ENCODE data around the gene SOD1. TPM values are rescaled to one million over a fixed set of nuclear protein-coding genes. Genes with fewer than 3 reads are reported as not detected.
"Not testable (repeated sequence)": the region's sequence is repeated elsewhere in the genome, so short reads cannot be mapped to it uniquely, and the experiment has no call there.

SOD1 gene
- total RNA-seq, 4 donors from 2014 or later = 219 to 337 (median 248) TPM

- H3K4me3 ChIP-seq = peak overlapping the region; percentile 77 to 88
- WGBS, 2 donors (ENCODE audit: low coverage in 1 of 2) = 0% methylated on average over 3 of the region's 12 CpGs
- TF ChIP-seq EP300 (IDR thresholded peaks at IDR 0.05) = no peak
- TF ChIP-seq POLR2AphosphoS5 (IDR thresholded peaks at IDR 0.05) = no peak
- no peak for TF ChIP-seq CTCF (IDR thresholded peaks at IDR 0.05)
- TF ChIP-seq POLR2A (IDR thresholded peaks at IDR 0.05) = no peak
- ATAC-seq = peak; percentile 49
- H3K9me3 ChIP-seq = no peaks in the 10 kb centered on the region
- peaks cover 0 to 27% of the 10 kb centered on the region in 2 donors for H3K36me3 ChIP-seq
- H3K4me1 ChIP-seq = peaks cover 0 to 56% (median 13%) of the 10 kb centered on the region in 3 donors
- peak overlapping the region; percentile 85 to 96 (median 94) for H3K27ac ChIP-seq
- no peaks in the 10 kb centered on the region for H3K27me3 ChIP-seq
Measured at GRCh38 chr21:31660259-31660565, 719 bp downstream of the SOD1 start.

DNA sequence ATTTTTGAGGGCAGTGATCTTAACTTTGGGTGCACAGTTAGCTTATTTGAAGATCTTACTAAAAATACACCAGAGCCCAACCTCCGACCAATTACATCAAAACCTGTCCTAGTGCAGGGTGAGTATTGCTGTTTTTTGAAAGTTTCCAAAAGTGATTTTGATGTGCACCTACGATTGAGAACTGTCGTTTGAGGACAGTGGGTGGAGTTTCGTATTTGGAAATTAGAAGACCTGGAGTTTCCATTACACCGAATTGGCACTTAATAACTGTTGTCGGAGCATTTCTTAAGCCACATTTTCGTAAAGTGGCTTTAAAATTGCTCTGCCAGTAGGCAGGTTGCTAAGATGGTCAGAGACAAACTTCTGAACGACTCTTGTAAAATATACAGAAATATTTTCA is 1.1 kb downstream of the SOD1 start:
- 9 to 15% methylated on average over 8 of the region's 8 CpGs for WGBS, 2 donors (ENCODE audit: low coverage in 1 of 2)
- peak overlapping the region; percentile 85 to 96 (median 94) for H3K27ac ChIP-seq

DNA sequence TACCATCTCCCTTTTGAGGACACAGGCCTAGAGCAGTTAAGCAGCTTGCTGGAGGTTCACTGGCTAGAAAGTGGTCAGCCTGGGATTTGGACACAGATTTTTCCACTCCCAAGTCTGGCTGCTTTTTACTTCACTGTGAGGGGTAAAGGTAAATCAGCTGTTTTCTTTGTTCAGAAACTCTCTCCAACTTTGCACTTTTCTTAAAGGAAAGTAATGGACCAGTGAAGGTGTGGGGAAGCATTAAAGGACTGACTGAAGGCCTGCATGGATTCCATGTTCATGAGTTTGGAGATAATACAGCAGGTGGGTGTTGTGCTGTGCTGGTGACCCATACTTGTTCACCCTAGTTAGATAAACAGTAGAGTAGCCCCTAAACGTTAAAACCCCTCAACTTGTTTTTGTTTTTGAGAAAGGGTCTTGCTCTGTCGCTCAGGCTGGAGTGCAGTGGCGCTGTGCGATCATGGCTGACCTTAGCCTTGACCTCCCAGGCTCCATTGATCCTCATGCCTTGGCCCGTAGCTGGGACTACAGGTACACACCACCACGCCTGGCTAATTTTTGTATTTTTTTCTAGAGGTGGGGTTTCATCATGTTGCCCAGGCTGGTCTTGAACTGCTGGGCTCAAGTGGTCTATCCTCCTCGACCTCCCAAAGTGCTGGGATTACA is 4.2 kb downstream of the SOD1 start:
- no peaks in the 10 kb centered on the region for H3K27me3 ChIP-seq
- no peak overlapping the region for H3K4me3 ChIP-seq
- TF ChIP-seq POLR2AphosphoS5 (IDR thresholded peaks at IDR 0.05) = no peak
- TF ChIP-seq CTCF (IDR thresholded peaks at IDR 0.05) = no peak
- TF ChIP-seq POLR2A (IDR thresholded peaks at IDR 0.05) = no peak
- TF ChIP-seq EP300 (IDR thresholded peaks at IDR 0.05) = no peak
- no peak for ATAC-seq
- no peaks in the 10 kb centered on the region for H3K9me3 ChIP-seq
- H3K4me1 ChIP-seq = peaks cover 0 to 70% (median 16%) of the 10 kb centered on the region in 3 donors
- no peak overlapping the region for H3K27ac ChIP-seq
- 87 to 90% methylated on average over 5 to 6 of the region's 7 CpGs for WGBS, 2 donors (ENCODE audit: low coverage in 1 of 2)
- H3K36me3 ChIP-seq = peaks cover 9 to 60% of the 10 kb centered on the region in 2 donors

More for the DNA sequence above, 1.1 kb downstream of the SOD1 start:
- TF ChIP-seq POLR2A (IDR thresholded peaks at IDR 0.05) = no peak
- no peak for TF ChIP-seq EP300 (IDR thresholded peaks at IDR 0.05)
- no peak for TF ChIP-seq POLR2AphosphoS5 (IDR thresholded peaks at IDR 0.05)
- no peak for TF ChIP-seq CTCF (IDR thresholded peaks at IDR 0.05)
- H3K36me3 ChIP-seq = peaks cover 0 to 30% of the 10 kb centered on the region in 2 donors
- no peaks in the 10 kb centered on the region for H3K9me3 ChIP-seq
- no peak for ATAC-seq
- no peaks in the 10 kb centered on the region for H3K27me3 ChIP-seq
- H3K4me1 ChIP-seq = peaks cover 0 to 60% (median 16%) of the 10 kb centered on the region in 3 donors
- peak overlapping the region; percentile 77 to 88 for H3K4me3 ChIP-seq

- no peak overlapping the region for H3K4me3 ChIP-seq
- peaks cover 9 to 76% of the 10 kb centered on the region in 2 donors for H3K36me3 ChIP-seq
- no peak for ATAC-seq
- H3K9me3 ChIP-seq = no peaks in the 10 kb centered on the region
- no peaks in the 10 kb centered on the region for H3K27me3 ChIP-seq
- no peak overlapping the region for H3K27ac ChIP-seq
- WGBS, 2 donors (ENCODE audit: low coverage in 1 of 2) = 48% methylated on average over 3 of the region's 8 CpGs; no CpG with 5 or more reads in 1 of the 2 donors
- TF ChIP-seq POLR2AphosphoS5 (IDR thresholded peaks at IDR 0.05) = no peak
- TF ChIP-seq EP300 (IDR thresholded peaks at IDR 0.05) = no peak
- no peak for TF ChIP-seq CTCF (IDR thresholded peaks at IDR 0.05)
- no peak for TF ChIP-seq POLR2A (IDR thresholded peaks at IDR 0.05)
- peaks cover 0 to 70% (median 16%) of the 10 kb centered on the region in 3 donors for H3K4me1 ChIP-seq
Measured at GRCh38 chr21:31665397-31665796, 5.9 kb downstream of the SOD1 start.

- Histone ChIP-seq H3K27ac (peak overlapping the region in 1 of 4 donors; percentile 19), H3K36me3 (peaks cover 9 to 80% of the 10 kb centered on the region in 2 donors), H3K4me1 (peaks cover 0 to 67% (median 15%) of the 10 kb centered on the region in 3 donors)
- WGBS, 2 donors (ENCODE audit: low coverage in 1 of 2) = 75 to 100% methylated on average over 1 to 4 of the region's 4 CpGs
- not testable (repeated sequence) for H3K4me3 ChIP-seq, H3K27me3 ChIP-seq, ATAC-seq, H3K9me3 ChIP-seq
Measured at GRCh38 chr21:31665869-31666268, 6.4 kb downstream of the SOD1 start.

Data from gastroesophageal sphincter (tissue), 4 donors.